Neural cell (in vitro differentiated cells): ENCODE measurements around the gene BOD1L2. TPM values are rescaled to one million over a fixed set of nuclear protein-coding genes. Genes with fewer than 3 reads are reported as not detected.

ENCODE experiments used
- H2AFZ ChIP-seq: fragments of 200-600, 300-800 bp; sonication (generic), shearing (Covaris generic); 2 replicates; pipeline ENCODE4 v1.6.0; 2014; ENCODE audit warnings: low read depth, mild to moderate bottlenecking, antibody characterized with exemption, low read length, moderate library complexity
- H3F3A ChIP-seq: fragments of 200-600 bp; shearing (Covaris generic); 2 replicates; pipeline ENCODE4 v1.6.1; 2016; ENCODE audit warnings: mild to moderate bottlenecking, moderate library complexity, mixed read lengths, antibody characterized with exemption, low read length; ENCODE audit not compliant: insufficient read depth, poor library complexity, severe bottlenecking
- H3K27ac ChIP-seq: fragments of 200-600, 300-800 bp; sonication (generic), shearing (Covaris generic); 2 replicates; pipeline ENCODE4 v1.5.1; 2014; ENCODE audit warnings: mild to moderate bottlenecking, low read length, moderate library complexity
- H3K27me3 ChIP-seq: fragments of 300-800, 200-600 bp; sonication (generic), shearing (Covaris generic); 2 replicates; pipeline ENCODE4 v1.6.0; 2014; ENCODE audit warnings: mild to moderate bottlenecking, low read depth, low read length, moderate library complexity; ENCODE audit not compliant: insufficient read depth
- H3K36me3 ChIP-seq: fragments of 300-800, 200-600 bp; sonication (generic), shearing (Covaris generic); 2 replicates; pipeline ENCODE4 v1.5.1; 2014; ENCODE audit warnings: mild to moderate bottlenecking, antibody characterized with exemption, low read length, moderate library complexity; ENCODE audit not compliant: insufficient read depth
- H3K4me2 ChIP-seq: fragments of 300-800, 200-600 bp; sonication (generic), shearing (Covaris generic); 2 replicates; pipeline ENCODE4 v1.6.0; 2014; ENCODE audit warnings: mild to moderate bottlenecking, low read length
- H3K4me3 ChIP-seq: fragments of 300-800, 200-600 bp; sonication (generic), shearing (Covaris generic); 2 replicates; pipeline ENCODE4 v1.5.1; 2014; ENCODE audit warnings: mild to moderate bottlenecking, low read length, moderate library complexity
- H3K79me2 ChIP-seq: fragments of 200-600 bp; shearing (Covaris generic); replicated peaks from 2 replicates; pipeline ENCODE4 v1.6.0; 2014; ENCODE audit warnings: mild to moderate bottlenecking, low read length, moderate library complexity; ENCODE audit not compliant: insufficient read depth
- H3K9ac ChIP-seq: fragments of 300-800, 200-600 bp; sonication (generic), shearing (Covaris generic); 2 replicates; pipeline ENCODE4 v1.6.1; 2016; ENCODE audit warnings: mild to moderate bottlenecking, low read length, mixed read lengths
- H3K9me2 ChIP-seq: fragments of 200-600 bp; shearing (Covaris generic); 2 replicates; pipeline ENCODE4 v1.6.1; 2016; ENCODE audit warnings: mild to moderate bottlenecking, low read length, mixed read lengths; ENCODE audit not compliant: insufficient read depth
- H3K9me3 ChIP-seq: fragments of 200-600, 300-800 bp; sonication (generic), shearing (Covaris generic); 2 replicates; pipeline ENCODE4 v1.6.1; 2016; ENCODE audit warnings: mild to moderate bottlenecking, mixed run types, low read length, moderate library complexity, mixed read lengths
- H4K20me1 ChIP-seq: fragments of 200-600 bp; shearing (Covaris generic); 2 replicates; pipeline ENCODE4 v1.6.1; 2016; ENCODE audit warnings: mild to moderate bottlenecking, mixed run types; ENCODE audit not compliant: insufficient read depth
- CTCF ChIP-seq: fragments of 450-650 bp; IDR thresholded peaks from 2 replicates; pipeline ENCODE4 v1.5.1; 2014; ENCODE audit warnings: antibody characterized with exemption, mild to moderate bottlenecking, moderate library complexity; ENCODE audit not compliant: poor library complexity, severe bottlenecking
- EP300 ChIP-seq: fragments of 450-650 bp; conservative IDR thresholded peaks from 2 replicates; pipeline ENCODE4 v1.6.1; 2014; ENCODE audit warnings: antibody characterized with exemption, mild to moderate bottlenecking, moderate library complexity; ENCODE audit not compliant: poor library complexity, severe bottlenecking
- EZH2 ChIP-seq: fragments of 200-600, 300-800 bp; shearing (Covaris generic), sonication (generic); IDR thresholded peaks from 2 replicates; pipeline ENCODE4 v1.6.1; 2014; ENCODE audit warnings: antibody characterized with exemption, low read length, borderline replicate concordance, mild to moderate bottlenecking; ENCODE audit not compliant: insufficient read depth, poor library complexity, severe bottlenecking
- MXI1 ChIP-seq: fragments of 450-650 bp; conservative IDR thresholded peaks from 2 replicates; pipeline ENCODE4 v1.6.1; 2014; ENCODE audit warnings: antibody characterized with exemption, mild to moderate bottlenecking; ENCODE audit not compliant: poor library complexity, severe bottlenecking
- POLR2AphosphoS5 ChIP-seq: IDR thresholded peaks from 2 replicates; pipeline ENCODE4 v1.6.1; 2012
- RAD21 ChIP-seq: fragments of 450-650 bp; conservative IDR thresholded peaks from 2 replicates; pipeline ENCODE4 v1.6.1; 2014; ENCODE audit warnings: antibody characterized with exemption, mild to moderate bottlenecking, moderate library complexity
- REST ChIP-seq: IDR thresholded peaks from 2 replicates; pipeline ENCODE4 v1.6.1; 2012; ENCODE audit warnings: borderline replicate concordance
- SMC3 ChIP-seq: fragments of 450-650 bp; conservative IDR thresholded peaks from 2 replicates; pipeline ENCODE4 v1.6.1; 2014; ENCODE audit warnings: antibody characterized with exemption, mild to moderate bottlenecking, moderate library complexity; ENCODE audit not compliant: poor library complexity
- TAF1 ChIP-seq: IDR thresholded peaks from 2 replicates; pipeline ENCODE4 v1.6.1; 2012; ENCODE audit warnings: low read depth
- polyA plus RNA-seq: library from polyadenylated mRNA; depleted of rRNA; stranded (reverse); fragments of >200 nt; gene quantifications from 2 replicates; pipeline ENCODE4 v1.2.3, GENCODE V29; 2014

BOD1L2 gene
- polyA plus RNA-seq, 1 donor from 2014 or later: not detected

DNA sequence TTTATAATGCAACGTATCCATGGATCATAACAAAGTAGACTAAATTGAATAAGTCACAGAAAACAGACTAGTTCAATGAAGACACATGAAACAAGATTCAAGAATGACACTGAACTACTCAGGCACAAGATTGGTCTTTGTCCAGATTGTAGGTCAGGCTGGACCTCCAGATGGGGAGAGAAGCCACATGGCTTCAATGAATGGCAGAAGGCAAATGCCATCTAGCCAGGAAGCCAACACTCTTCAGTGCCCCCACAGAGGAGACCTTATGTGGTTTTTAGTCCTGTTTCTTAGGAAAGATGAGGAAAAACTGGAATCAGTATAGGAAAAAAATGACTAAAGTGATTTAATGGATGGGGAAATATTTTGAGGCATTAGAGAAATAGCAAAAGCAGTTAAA, 43.1 kb downstream of the BOD1L2 start:
- TF ChIP-seq SMC3 (no peak), EZH2 (no peak), CTCF (no peak), RAD21 (no peak), REST (no peak)
- H3K4me2 ChIP-seq: no peak overlapping the region
- H3K4me3 ChIP-seq: no peak overlapping the region
- H3K9me3 ChIP-seq: peaks cover 5% of the 10 kb centered on the region
- no peaks in the 10 kb centered on the region for H3K27me3 ChIP-seq
- no peak overlapping the region for H3K27ac ChIP-seq
- no peaks in the 10 kb centered on the region for H3F3A ChIP-seq
- no peak overlapping the region for H3K9ac ChIP-seq
- H3K36me3 ChIP-seq: no peaks in the 10 kb centered on the region
- H3K79me2 ChIP-seq: no peaks in the 10 kb centered on the region
- no peaks in the 10 kb centered on the region for H4K20me1 ChIP-seq
- H2AFZ ChIP-seq: no peak overlapping the region
- no peaks in the 10 kb centered on the region for H3K9me2 ChIP-seq

DNA sequence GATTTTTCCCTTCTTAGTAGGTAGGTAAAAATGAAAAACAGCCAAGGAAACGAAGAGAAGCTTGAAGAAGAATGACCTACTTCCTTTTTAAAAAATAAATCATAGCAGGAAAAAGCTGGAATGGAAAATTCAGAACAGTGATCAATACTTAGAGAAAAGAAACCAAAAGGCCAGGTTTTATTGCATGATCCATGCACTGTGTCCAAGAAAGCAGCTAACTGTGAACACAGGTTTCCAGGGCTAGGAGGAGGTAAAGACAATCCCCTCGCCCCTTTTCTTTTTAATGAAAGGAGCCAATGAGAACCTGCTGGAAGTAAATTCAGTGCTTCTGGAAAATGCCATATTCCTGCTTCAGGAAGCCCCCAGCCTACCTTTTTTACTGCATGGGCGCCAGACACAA, 47.2 kb downstream of the BOD1L2 start:
- TF ChIP-seq POLR2AphosphoS5: no peak
- TF ChIP-seq MXI1: no peak
- no peak for TF ChIP-seq RAD21
- no peak for TF ChIP-seq REST
- TF ChIP-seq TAF1: no peak
- no peak for TF ChIP-seq EP300
- no peak for TF ChIP-seq SMC3
- no peak for TF ChIP-seq EZH2
- no peak for TF ChIP-seq CTCF
- no peaks in the 10 kb centered on the region for H3K79me2 ChIP-seq
- no peaks in the 10 kb centered on the region for H3K36me3 ChIP-seq
- H3F3A ChIP-seq: no peaks in the 10 kb centered on the region
- H3K9me3 ChIP-seq: no peaks in the 10 kb centered on the region
- H4K20me1 ChIP-seq: no peaks in the 10 kb centered on the region
- H3K9me2 ChIP-seq: no peaks in the 10 kb centered on the region
- no peak overlapping the region for H3K4me2 ChIP-seq
- no peak overlapping the region for H2AFZ ChIP-seq
- no peaks in the 10 kb centered on the region for H3K27me3 ChIP-seq
- H3K9ac ChIP-seq: no peak overlapping the region
- H3K27ac ChIP-seq: no peak overlapping the region
- no peak overlapping the region for H3K4me3 ChIP-seq
